ENCODE measurements around the gene SLC39A13.

SLC39A13 gene

GRCh38 chr11:47415949-47416472 lies 7.6 kb downstream of the SLC39A13 start:
- no peak for TF ChIP-seq ZNF274 (IDR thresholded peaks at IDR 0.05; ENCODE audit: low read depth, low read length)
- no peak overlapping the region for H3K4me3 ChIP-seq (ENCODE audit: low read length)

GRCh38 chr11:47417712-47418111 lies 9.3 kb downstream of the SLC39A13 start:
- no peak overlapping the region for H3K4me3 ChIP-seq (ENCODE audit: low read length)
- no peak for TF ChIP-seq ZNF274 (IDR thresholded peaks at IDR 0.05; ENCODE audit: low read depth, low read length)

DNA sequence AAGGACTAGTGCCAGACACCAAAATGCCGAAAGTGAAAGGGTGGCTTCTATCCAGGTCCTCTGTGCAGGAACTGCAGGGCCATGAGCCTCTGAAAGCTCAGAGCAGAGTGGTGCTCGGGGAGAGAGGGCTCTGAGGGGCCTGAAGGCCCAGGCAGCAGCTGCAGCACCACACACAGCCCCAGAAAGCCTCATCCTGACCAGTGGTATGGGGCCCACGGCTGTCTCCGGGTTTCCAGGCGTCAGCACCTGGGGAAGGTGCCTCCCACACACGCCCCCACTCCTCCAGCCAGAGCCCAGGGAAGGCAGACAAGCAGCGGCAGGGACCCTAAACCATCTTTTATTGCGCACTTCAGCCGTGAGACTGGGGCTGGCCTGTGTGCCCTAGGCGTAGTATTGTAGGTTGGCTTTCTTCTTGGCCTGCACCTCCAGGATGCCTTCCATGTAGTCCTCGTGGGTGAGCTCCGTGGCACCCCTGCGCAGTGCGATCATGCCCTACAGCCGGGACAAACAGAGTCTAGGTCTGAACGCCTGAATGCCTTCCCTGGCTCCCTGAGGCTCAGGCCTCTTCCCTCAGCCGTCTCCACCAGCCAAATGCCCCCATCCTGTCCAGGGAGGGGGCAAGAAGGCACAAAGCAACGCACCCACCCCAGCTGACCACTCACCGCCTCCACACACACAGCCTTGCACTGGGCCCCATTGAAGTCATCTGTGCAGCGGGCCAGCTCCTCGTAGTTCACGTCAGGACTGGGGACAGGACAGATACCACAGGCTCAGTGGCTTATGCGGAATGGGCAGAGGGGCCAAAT lies 10.3 kb downstream of the SLC39A13 start:
- TF ChIP-seq ZNF274 (IDR thresholded peaks at IDR 0.05; ENCODE audit: low read depth, low read length): no peak
- H3K4me3 ChIP-seq (ENCODE audit: low read length): no peak overlapping the region

- TF ChIP-seq ZNF274 (IDR thresholded peaks at IDR 0.05; ENCODE audit: low read depth, low read length): no peak
These were observed 17.2 kb downstream of the SLC39A13 start for GRCh38 chr11:47425611-47426010.

GRCh38 chr11:47426062-47426956 lies 17.9 kb downstream of the SLC39A13 start, which contains the start of gene PSMC3:
TSS of gene PSMC3 (minus strand) at chr11:47426439. CDS start at chr11:47426279, 160 bp downstream.
- peak within 1 kb of the TSS; percentile 95 for H3K4me3 ChIP-seq (ENCODE audit: low read length)
- no peak for TF ChIP-seq ZNF274 (IDR thresholded peaks at IDR 0.05; ENCODE audit: low read depth, low read length)

More at GRCh38 chr11:47425611-47426010, 17.2 kb downstream of the SLC39A13 start:
- peak overlapping the region; percentile 95 for H3K4me3 ChIP-seq (ENCODE audit: low read length)

DNA sequence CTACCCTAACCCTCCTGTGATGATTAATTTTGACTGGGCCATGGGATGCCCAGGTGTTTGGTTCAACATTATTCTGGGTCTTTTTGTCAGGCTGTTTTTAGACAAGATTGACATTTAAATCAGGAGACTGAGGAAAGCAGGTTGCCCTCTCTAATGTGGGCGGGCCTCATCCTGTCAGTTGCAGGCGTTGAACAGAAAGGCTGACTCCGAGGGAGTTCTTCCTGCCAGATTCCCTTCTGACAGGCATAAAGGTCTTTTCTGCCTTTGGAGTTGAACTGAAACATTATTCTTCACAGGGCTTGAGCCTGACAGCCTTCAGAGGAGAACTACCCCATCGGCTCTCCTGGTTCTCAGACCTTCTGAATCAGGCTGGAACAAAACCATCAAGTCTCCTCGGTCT lies 22.1 kb downstream of the SLC39A13 start:
- no peak for TF ChIP-seq ZNF274 (IDR thresholded peaks at IDR 0.05; ENCODE audit: low read depth, low read length)

GRCh38 chr11:47431356-47432083 lies 23.1 kb downstream of the SLC39A13 start:
- no peak overlapping the region for H3K4me3 ChIP-seq (ENCODE audit: low read length)
- no peak for TF ChIP-seq ZNF274 (IDR thresholded peaks at IDR 0.05; ENCODE audit: low read depth, low read length)

More for the DNA sequence above, 22.1 kb downstream of the SLC39A13 start:
- H3K4me3 ChIP-seq (ENCODE audit: low read length): no peak overlapping the region

GRCh38 chr11:47433157-47433556 lies 24.8 kb downstream of the SLC39A13 start:
- no peak for TF ChIP-seq ZNF274 (IDR thresholded peaks at IDR 0.05; ENCODE audit: low read depth, low read length)

DNA sequence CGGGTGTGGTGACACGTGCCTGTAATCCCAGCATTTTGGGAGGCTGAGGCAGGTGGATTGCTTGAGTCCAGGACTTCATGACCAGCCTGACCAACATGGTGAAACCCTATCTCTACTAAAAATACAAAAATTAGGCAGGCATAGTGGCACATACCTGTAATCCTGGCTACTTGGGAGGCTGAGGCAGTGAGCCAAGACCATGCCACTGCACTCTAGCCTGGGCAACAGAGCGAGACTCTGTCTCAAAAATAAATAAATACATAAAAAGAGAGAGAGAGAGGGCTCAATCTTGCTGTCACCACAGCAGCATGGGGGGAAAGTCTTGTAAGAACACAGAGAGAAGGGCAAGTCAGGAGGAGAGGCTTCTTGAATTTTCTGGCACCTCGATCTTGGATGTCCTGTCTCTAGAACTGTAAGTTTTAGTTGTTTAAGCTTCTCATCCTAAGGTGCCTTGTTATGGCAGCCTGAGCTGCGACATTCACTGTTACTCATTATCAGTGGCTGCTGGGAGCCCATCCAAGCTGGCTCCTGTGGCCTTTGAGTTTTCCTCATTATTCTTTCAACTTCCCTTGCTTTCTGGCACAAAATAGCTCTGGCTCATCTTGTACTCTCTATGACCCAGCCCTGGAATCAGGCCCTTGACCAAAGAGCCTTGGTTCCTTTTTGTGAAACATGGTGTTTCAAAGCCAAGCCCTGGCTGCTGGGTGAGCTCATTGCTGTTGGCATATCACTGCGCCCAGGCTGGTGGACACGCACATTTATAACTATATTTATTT lies 25.8 kb downstream of the SLC39A13 start:
- H3K4me3 ChIP-seq (ENCODE audit: low read length): no peak overlapping the region
- no peak for TF ChIP-seq ZNF274 (IDR thresholded peaks at IDR 0.05; ENCODE audit: low read depth, low read length)

More at GRCh38 chr11:47433157-47433556, 24.8 kb downstream of the SLC39A13 start:
- no peak overlapping the region for H3K4me3 ChIP-seq (ENCODE audit: low read length)

GRCh38 chr11:47435687-47436086 lies 27.3 kb downstream of the SLC39A13 start:
- no peak for TF ChIP-seq ZNF274 (IDR thresholded peaks at IDR 0.05; ENCODE audit: low read depth, low read length)

DNA sequence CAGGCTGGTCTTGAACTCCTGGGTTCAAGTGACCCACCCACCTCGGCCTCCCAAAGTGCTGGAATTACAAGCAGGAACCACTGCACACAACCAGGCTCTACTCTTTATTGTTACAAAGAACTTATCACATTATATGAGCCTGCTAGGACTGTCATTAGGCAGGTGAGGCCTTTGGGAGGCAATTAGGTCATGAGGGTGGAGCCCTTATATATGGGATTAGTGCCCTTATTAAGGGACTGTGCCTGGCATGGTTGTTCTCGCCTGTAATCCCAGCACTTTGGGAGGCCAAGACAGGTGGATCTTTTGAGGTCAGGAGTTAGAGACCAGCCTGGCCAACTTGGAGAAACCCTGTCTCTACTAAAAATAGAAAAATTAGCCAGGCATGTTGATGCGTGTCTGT lies 28.3 kb downstream of the SLC39A13 start:
- TF ChIP-seq ZNF274 (IDR thresholded peaks at IDR 0.05; ENCODE audit: low read depth, low read length): no peak
- no peak overlapping the region for H3K4me3 ChIP-seq (ENCODE audit: low read length)

More at GRCh38 chr11:47435687-47436086, 27.3 kb downstream of the SLC39A13 start:
- H3K4me3 ChIP-seq (ENCODE audit: low read length): no peak overlapping the region

DNA sequence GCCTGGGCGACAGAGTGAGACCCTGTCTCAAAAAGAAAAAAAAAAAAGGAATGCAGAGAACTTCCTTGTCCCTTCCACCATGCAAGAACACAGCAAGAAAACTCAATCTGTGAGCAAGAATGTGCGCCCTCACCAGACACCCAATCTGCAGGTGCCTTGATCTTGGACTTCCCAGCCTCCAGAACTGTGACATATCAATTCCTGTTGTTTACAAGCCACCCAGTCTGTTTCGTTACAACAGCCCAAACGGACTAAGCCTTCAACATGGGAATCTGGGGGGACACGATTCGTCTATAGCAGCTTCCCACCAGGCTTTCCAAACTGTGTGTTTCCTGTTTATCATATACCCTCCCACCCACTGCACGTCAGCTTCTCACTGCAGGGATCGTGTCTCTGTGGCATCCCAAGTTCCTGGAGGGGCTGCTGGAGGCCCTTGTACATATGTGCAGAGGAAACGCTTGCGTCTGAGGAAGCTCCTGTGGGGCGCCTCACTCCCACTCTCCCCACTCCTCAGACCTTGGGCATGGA lies 28.9 kb downstream of the SLC39A13 start:
- TF ChIP-seq ZNF274 (IDR thresholded peaks at IDR 0.05; ENCODE audit: low read depth, low read length): no peak
- H3K4me3 ChIP-seq (ENCODE audit: low read length): no peak overlapping the region
